MG63 (cell line): ENCODE results near the gene NUP210L. TPM values are rescaled to one million over a fixed set of nuclear protein-coding genes. Genes with fewer than 3 reads are reported as not detected.
"Not testable (repeated sequence)": the region's sequence is repeated elsewhere in the genome, so short reads cannot be mapped to it uniquely, and the experiment has no call there.

Experiments used
- DNase-seq: peaks from one replicate; pipeline ENCODE4 v3.0.0-alpha.2; 2020
- H3K27me3 ChIP-seq: fragments of 250-450 bp; sonication (Bioruptor Pico); 2 replicates; pipeline ENCODE4 v1.5.1; 2020; ENCODE audit warnings: mild to moderate bottlenecking, moderate library complexity
- H3K36me3 ChIP-seq: fragments of 250-450 bp; sonication (Bioruptor Pico); 2 replicates; pipeline ENCODE4 v1.5.1; 2020; ENCODE audit warnings: mild to moderate bottlenecking, moderate library complexity
- H3K4me3 ChIP-seq: fragments of 250-450 bp; sonication (Bioruptor Pico); 2 replicates; pipeline ENCODE4 v1.5.1; 2020; ENCODE audit warnings: mild to moderate bottlenecking, moderate library complexity
- H3K9me3 ChIP-seq: fragments of 250-450 bp; sonication (Bioruptor Pico); 2 replicates; pipeline ENCODE4 v1.5.1; 2020; ENCODE audit warnings: mild to moderate bottlenecking, moderate library complexity
- total RNA-seq: library from RNA; depleted of rRNA; stranded (reverse); fragments of >200 nt; shearing (Covaris generic); gene quantifications from 2 replicates; pipeline ENCODE4 v1.2.3, GENCODE V29; 2014; ENCODE audit warnings: low replicate concordance

The NUP210L gene
- total RNA-seq, 1 experiment from 2014 or later, result not detected

DNA sequence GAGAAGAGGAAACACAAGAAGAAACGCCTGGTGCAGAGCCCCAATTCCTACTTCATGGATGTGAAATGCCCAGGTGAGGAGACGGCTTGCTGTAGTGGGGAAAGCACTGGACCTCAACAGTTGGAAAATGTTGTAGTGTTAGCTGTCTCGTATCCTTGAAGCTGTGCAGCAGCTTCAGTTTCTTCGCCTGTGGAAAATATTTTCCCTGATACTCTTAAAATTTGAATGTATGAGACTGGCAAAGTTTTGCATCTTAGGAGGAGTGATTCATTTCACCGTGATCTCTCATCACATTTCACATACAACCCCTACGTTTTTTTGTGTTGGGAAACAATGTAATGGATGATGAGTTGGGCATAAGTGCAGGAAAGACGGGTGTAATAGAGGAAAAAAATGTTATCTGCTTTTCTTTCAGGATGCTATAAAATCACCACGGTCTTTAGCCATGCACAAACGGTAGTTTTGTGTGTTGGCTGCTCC is 163.7 kb downstream of the NUP210L start:
- DNase-seq, result no peak

GRCh38 chr1:153990468-153991150 is 164.3 kb downstream of the NUP210L start, which contains the start of gene RPS27:
TSS of gene RPS27 (plus strand) at chr1:153990762. CDS start at chr1:153990797, 35 bp downstream.
- no peaks in the 10 kb centered on the region for H3K9me3 ChIP-seq
- H3K27me3 ChIP-seq, result no peaks in the 10 kb centered on the region
- H3K4me3 ChIP-seq, result peak within 1 kb of the TSS; percentile 96
- peak; percentile 93 for DNase-seq
- peaks cover 50% of the 10 kb centered on the region for H3K36me3 ChIP-seq

More for the DNA sequence above, 163.7 kb downstream of the NUP210L start:
- no peaks in the 10 kb centered on the region for H3K9me3 ChIP-seq
- H3K27me3 ChIP-seq, result no peaks in the 10 kb centered on the region
- H3K36me3 ChIP-seq, result peaks cover 51% of the 10 kb centered on the region
- H3K4me3 ChIP-seq, result peak overlapping the region; percentile 96

- Histone ChIP-seq H3K9me3 (no peaks in the 10 kb centered on the region), H3K4me3 (no peak overlapping the region), H3K36me3 (peaks cover 30% of the 10 kb centered on the region), H3K27me3 (no peaks in the 10 kb centered on the region)
- DNase-seq, result no peak
Observed at GRCh38 chr1:153987621-153988020, 167.3 kb downstream of the NUP210L start.

DNA sequence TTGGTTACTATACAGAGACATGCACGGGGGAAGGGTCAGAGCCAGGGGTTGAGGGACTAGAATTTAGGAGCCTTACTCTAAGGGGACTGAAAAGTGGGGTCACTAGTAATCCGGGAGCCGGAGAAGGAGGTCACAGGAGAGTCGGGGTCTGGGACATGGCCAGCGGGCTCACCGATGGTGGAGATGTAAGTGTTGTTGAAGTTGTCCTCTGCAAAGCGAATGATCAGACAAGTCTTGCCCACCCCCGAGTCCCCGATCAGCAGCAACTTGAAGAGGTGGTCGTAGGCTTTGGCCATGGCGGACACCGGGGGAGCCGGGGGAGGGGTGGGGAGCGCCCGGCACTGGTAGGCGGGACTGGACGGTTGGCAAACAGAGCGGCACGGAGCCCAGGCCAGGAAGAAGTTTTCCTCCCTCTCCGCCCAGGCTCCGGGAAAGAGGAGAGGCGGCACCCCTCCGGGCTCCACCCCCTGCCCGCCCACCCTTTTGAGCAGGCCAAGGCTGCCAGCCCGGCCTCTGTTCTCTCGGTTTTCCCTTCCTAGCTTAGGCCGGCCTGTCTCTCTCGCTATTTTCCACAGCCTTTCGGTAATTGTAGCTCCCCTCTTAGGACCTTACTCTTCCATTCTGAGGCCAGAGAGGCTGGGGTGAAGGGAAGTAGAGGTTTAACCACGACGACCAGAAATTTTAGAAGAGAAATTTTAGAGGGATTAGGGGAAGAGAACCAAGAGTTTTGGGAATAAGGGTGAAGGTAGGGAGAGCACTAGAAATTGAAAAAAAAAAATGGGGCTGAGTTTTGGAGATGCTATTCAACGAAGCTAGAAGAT is 168.7 kb downstream of the NUP210L start, which contains the start of gene RAB13:
Gene RAB13 (minus strand): TSS at position 399 of the 821 bp plus-strand sequence. CDS start 103 bp downstream, at position 296.
- Histone ChIP-seq H3K4me3 (peak within 1 kb of the TSS; percentile 72), H3K9me3 (no peaks in the 10 kb centered on the region), H3K36me3 (peaks cover 23% of the 10 kb centered on the region), H3K27me3 (no peaks in the 10 kb centered on the region)
- peak; percentile 92 for DNase-seq

DNA sequence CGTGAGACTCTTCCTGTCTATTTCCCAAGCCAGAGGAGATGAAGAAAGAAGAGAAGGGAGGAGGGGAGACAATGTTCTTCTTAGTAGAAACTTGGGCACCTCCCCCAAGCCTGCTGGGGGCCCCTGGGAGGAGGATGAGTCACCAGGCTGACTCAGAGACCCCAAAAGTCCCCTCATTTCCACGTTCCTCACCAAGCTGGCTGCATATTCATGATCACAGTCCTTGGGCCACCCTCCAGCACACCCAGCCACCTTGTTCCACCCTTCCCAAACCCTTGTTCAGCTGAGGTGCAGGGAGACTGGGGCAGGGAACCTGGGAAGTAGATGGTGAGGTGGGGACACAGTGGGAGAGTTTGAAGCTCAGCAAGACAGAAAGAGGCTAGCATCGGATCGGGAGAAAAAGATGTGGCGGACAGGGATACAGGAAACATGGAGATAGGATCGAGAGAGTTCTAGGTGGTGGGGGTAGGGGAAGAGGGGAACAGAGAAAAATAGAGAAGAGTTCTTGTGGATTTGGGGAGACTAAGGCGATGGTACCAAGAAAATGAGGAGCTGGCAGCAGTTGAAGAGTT is 169.4 kb downstream of the NUP210L start:
- H3K27me3 ChIP-seq, result no peaks in the 10 kb centered on the region

GRCh38 chr1:153984123-153984894 is 170.6 kb downstream of the NUP210L start:
- H3K36me3 ChIP-seq, result peaks cover 19% of the 10 kb centered on the region
- no peak overlapping the region for H3K4me3 ChIP-seq
- no peaks in the 10 kb centered on the region for H3K27me3 ChIP-seq
- DNase-seq, result no peak
- no peaks in the 10 kb centered on the region for H3K9me3 ChIP-seq

More for the DNA sequence above, 169.4 kb downstream of the NUP210L start:
- DNase-seq, result no peak
- peak overlapping the region; percentile 72 for H3K4me3 ChIP-seq
- peaks cover 17% of the 10 kb centered on the region for H3K36me3 ChIP-seq
- no peaks in the 10 kb centered on the region for H3K9me3 ChIP-seq

DNA sequence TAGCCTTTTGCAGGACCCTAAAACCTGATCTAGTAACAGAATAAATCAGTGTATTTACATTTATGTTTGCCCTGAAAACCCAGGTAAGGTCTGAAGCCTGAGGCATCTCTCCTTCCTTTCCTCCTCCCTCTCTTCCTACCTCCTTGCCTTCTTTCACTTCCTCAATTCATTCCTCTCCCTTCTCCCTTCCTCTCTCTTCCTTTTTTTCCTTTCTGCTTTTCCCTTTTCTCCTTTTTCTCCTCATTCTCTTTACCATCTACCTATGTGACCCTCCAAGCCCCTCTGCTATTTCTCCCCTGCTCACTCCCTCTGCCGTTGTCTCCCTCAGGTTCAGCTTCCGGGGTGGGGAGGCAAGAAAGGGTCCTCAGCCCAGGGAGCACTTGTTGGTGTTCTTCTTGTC is 173.1 kb downstream of the NUP210L start:
- H3K9me3 ChIP-seq, H3K4me3 ChIP-seq, DNase-seq: not testable (repeated sequence)

GRCh38 chr1:153979091-153979490 is 175.8 kb downstream of the NUP210L start:
- H3K27me3 ChIP-seq, H3K9me3 ChIP-seq, DNase-seq, H3K4me3 ChIP-seq: not testable (repeated sequence)
- peaks cover 50% of the 10 kb centered on the region for H3K36me3 ChIP-seq

More for the DNA sequence above, 173.1 kb downstream of the NUP210L start:
- peaks cover 27% of the 10 kb centered on the region for H3K36me3 ChIP-seq
- H3K27me3 ChIP-seq, result not testable (repeated sequence)

GRCh38 chr1:153978274-153978909 is 176.5 kb downstream of the NUP210L start:
- Histone ChIP-seq H3K9me3 (no peaks in the 10 kb centered on the region), H3K4me3 (peak overlapping the region; percentile 89), H3K36me3 (peaks cover 53% of the 10 kb centered on the region), H3K27me3 (no peaks in the 10 kb centered on the region)
- no peak for DNase-seq

GRCh38 chr1:153977250-153978240 is 177.3 kb downstream of the NUP210L start, which contains the start of gene JTB:
TSS of gene JTB (minus strand) at chr1:153977674. CDS start at chr1:153977252, 422 bp downstream.
- H3K4me3 ChIP-seq, result peak within 1 kb of the TSS; percentile 89
- H3K9me3 ChIP-seq, result no peaks in the 10 kb centered on the region
- peaks cover 49% of the 10 kb centered on the region for H3K36me3 ChIP-seq
- DNase-seq, result peak; percentile 88
- no peaks in the 10 kb centered on the region for H3K27me3 ChIP-seq

GRCh38 chr1:153976819-153977249 is 178.0 kb downstream of the NUP210L start:
- H3K4me3 ChIP-seq, result peak overlapping the region; percentile 89
- H3K36me3 ChIP-seq, result peaks cover 42% of the 10 kb centered on the region
- no peak for DNase-seq
- H3K27me3 ChIP-seq, result no peaks in the 10 kb centered on the region
- no peaks in the 10 kb centered on the region for H3K9me3 ChIP-seq

- H3K4me3 ChIP-seq, result no peak overlapping the region
- no peaks in the 10 kb centered on the region for H3K9me3 ChIP-seq
- DNase-seq, result no peak
- peaks cover 32% of the 10 kb centered on the region for H3K36me3 ChIP-seq
- no peaks in the 10 kb centered on the region for H3K27me3 ChIP-seq
Observed at GRCh38 chr1:153973525-153973924, 181.3 kb downstream of the NUP210L start.

DNA sequence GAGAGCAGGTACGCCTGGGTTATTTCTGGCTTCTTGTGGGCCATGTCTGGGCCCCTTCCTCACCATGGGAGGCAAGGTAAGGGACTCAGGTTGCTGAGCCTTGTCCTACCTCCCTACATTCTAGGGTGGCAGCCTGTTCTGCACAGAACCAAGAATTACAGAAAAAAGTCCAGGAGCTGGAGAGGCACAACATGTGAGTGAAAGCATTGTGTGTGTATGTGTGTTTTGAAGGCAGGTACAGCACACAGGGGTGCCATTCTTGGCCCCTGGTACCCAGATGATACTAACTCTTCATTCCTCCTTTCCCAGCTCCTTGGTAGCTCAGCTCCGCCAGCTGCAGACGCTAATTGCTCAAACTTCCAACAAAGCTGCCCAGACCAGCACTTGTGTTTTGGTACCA is 181.8 kb downstream of the NUP210L start:
- Histone ChIP-seq H3K27me3 (no peaks in the 10 kb centered on the region), H3K36me3 (peaks cover 32% of the 10 kb centered on the region), H3K9me3 (no peaks in the 10 kb centered on the region), H3K4me3 (no peak overlapping the region)
- DNase-seq, result no peak

DNA sequence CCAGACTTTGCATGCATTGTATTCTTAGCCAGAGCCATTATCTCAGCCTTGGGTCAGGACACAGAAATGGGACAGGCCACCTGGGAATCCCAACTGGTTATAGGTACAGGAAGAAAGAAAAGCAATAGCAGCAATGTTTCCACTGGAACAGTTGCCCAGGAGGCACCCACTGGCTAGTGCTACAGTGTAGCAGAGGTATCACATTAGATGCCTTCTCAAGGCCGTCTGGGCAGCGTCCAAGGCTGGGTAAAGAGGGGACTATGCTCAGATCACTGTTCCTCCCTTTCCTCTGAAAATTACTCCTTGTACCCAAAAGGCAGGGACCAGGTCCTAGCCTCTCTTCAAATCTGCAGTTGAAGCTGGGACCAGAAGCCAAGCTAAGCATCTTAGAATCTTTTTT is 184.5 kb downstream of the NUP210L start:
- Histone ChIP-seq H3K36me3 (peaks cover 22% of the 10 kb centered on the region), H3K9me3 (no peaks in the 10 kb centered on the region), H3K27me3 (no peaks in the 10 kb centered on the region), H3K4me3 (no peak overlapping the region)
- DNase-seq, result no peak

- H3K27me3 ChIP-seq, result no peaks in the 10 kb centered on the region
- no peaks in the 10 kb centered on the region for H3K9me3 ChIP-seq
- no peak overlapping the region for H3K4me3 ChIP-seq
- no peak for DNase-seq
- peaks cover 8% of the 10 kb centered on the region for H3K36me3 ChIP-seq
Observed at GRCh38 chr1:153968972-153969371, 185.9 kb downstream of the NUP210L start.
